GM18498 (cell line): ENCODE measurements around the gene PYY.

ENCODE experiments used
- ATAC-seq: cut with Tn5 transposase; IDR thresholded peaks from one replicate; pipeline ENCODE4 v1.9.1; 2021; ENCODE audit warnings: mild to moderate bottlenecking, moderate library complexity; ENCODE audit not compliant: unreplicated experiment

PYY gene

DNA sequence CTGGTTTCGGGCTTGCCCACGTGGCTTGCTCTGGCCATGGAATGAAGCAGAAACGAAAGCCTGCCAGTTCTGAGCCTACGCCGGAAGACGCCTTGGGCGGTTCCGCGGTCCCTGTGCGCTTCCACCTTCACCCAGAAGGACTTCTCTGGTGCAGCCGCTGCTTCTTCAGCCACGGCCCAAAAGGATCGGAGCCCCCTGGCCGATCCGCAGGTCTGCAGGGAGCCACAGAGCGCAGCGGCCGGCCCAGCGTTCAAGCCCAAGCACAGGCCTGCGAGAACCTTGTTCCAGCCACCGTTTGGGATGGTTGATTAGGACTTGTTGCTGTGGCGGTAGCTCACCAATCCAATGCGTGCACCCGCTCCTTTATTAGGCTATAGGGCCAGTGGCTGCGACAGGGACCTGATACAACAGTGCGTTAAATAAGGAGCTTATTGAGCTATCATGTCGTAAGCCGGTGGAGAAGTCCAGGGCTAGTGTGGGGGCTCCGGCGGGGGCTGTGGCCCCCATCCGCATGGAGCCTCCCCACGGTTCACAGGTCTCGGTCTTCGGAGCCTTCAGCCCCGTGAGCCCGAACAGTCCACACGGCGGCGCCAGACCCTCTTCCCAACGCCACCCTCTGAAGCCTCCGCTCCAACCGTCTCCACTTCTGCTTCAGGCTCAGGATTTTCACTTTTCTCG lies 36.3 kb downstream of the PYY start:
- peak; percentile 70 for ATAC-seq

DNA sequence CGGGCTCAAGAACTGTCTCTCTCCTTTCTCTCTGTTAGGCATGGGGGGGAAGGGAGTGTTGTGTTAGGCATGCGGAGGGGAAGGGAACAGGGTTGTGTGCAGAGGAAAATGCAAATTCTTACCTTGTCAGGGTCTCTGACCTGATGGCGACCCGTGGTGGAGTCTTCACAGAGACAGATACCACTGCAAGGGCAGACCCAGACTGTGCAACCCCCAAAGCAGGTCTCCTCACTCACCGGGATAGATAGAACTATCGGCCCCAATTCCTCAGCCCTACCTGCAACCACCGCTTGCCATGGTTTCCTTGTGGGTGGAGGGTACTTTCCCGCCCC lies 36.8 kb downstream of the PYY start:
- ATAC-seq: no peak

- ATAC-seq: no peak
Measured at GRCh38 chr17:43916385-43916784, 37.4 kb downstream of the PYY start.

GRCh38 chr17:43915559-43915958 lies 38.2 kb downstream of the PYY start:
- no peak for ATAC-seq

GRCh38 chr17:43914451-43914850 lies 39.3 kb downstream of the PYY start:
- no peak for ATAC-seq

DNA sequence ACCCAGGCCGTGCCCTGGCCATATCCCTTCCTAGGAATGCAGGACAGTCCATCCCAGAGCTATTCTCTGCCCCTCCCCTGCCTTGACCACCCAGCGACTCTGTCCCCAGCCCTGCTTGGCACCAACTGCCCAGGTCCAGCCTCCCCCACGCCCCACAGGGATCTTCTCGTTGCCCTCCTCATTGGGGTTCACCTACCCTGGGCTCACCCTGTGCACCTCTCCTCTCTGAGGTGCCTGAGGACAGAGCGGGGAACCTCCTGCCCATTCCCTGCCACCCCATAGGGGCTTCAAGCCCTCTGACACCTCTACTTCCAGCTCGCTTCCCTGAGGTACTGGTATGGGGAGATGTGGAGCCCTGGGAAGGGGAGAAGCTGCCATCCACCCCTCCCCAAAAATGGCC lies 40.2 kb downstream of the PYY start:
- no peak for ATAC-seq

DNA sequence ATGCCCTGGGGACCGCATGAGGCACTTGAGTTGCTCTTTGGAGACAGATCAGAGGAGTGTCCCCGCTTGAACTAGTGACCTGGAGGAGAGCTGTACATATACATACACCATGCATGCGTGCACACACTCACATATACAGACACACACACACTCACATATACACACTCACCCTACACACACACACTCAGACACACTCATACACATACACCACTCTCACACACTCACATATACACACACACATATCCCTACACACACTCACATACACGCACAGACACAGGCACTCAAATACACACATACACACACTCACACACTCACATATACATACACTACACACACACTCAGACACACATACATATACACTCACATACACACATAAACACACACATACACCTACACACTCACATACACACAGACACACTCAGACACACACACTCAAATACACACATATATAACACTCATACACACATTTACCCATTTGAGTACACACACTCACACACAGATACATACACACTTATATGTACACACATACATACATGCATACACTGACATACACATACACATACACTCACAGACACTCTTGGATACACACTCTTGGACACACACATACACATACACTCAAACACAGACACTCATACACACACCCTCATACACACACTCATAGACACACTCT lies 41.0 kb downstream of the PYY start:
- ATAC-seq: no peak

DNA sequence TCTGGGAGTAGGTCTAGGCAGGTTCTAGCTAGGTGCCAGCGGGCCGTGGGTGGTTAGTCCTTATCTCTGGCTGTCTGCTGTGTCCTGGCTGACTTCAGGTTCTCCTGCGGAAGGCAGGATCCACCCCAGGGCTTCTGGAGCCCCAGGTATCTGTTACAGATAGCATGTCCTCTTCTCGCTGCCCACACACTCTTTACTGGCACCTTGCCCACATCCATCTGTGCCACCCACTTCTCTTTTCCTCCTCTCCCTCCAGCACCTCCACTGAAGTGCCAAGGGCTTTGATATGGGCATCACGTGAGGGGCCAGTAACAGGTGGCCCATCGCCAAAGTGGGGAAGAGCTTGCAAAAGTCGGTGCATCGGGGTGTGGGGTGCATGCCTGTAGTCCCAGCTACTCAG lies 41.8 kb downstream of the PYY start:
- no peak for ATAC-seq

GRCh38 chr17:43909537-43910231 lies 44.1 kb downstream of the PYY start:
- no peak for ATAC-seq

DNA sequence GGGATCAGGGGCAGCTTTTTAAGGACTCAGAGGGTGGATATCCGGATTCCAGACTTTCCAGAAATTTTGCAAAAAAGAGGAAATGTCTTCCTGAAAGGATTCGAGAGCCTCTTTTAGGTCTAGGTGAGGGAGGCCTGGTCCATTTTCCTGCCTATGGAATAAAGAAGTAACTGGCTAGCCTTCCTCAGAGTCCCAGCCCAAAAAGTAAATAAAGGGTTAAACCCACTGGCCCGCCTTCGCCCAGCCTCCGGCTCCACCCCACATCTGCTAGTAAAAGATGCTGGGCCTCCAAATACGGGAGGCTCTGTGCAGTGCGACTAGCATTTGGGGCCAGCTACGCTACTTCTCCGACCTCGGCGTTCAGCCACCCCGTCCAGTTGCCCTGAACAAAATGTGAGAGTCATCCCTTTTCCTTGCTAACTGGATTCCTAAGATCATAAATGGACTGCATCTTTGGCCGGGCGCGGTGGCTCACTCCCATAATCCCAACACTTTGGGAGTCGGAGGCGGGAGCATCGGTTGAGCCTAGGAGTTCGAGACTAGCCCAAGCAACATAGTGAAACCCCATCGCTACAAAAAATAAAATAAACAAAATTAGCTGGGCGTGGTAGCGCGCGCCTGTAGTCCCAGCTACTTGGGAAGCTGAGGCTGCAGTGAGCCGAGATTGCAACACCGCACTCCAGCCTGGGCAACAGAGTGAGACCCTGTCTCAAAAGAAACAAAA lies 45.6 kb downstream of the PYY start:
- ATAC-seq: no peak

DNA sequence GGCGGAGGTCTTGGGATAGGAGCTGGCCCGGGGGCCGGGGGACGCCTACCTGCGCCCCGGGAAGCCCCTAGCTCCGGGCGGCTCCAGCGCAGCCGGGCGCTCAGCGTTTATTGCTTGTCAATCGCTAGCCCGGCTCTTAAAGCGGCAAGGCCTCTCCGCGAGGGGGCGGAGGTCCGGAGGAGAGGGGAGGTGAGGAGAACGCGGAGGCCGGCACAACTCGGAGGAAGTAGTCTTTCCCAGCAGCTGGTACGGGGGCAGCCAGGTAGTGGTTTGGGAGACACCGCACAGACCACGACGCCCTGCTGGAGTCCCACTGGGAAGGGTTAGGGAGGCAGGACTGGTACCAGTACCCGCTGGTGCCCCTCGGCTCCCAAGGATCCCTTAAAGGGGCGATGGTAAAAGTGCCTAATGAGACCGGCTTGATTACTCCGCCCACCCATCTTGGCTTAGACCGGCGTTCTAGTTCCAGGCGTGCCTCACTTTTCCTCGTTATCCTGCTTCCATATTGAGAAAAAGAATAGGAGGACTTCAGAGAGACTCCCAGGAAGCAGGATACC lies 46.2 kb downstream of the PYY start, which contains the start of gene MPP2:
MPP2 (minus strand) TSS at position 112 of the 557 bp plus-strand sequence. CDS start 3,076 bp downstream, outside the sequence.
- ATAC-seq: no peak

DNA sequence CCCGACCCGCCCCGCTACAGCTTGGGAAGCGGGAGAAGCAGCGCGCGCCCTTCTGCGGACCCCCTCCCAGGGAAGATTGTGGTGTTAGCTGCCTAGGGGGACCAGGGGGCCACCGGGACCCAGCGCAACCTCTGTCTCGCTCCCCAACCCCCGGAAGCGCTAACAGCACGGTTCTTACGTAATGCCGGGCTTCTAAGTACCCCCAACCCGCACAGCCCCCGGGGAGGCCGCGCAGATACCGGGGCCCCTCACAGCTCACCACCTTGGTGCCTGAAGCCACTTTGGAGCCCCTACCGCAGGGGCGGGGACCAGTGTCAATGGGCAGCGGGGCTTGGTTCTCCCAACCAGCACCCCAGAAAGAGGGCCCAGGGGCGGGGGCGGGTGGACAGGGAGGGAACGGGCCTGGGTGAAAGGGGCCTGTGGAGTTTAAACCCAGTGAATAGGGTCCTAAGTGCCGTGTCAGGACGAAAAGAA lies 46.8 kb downstream of the PYY start:
- ATAC-seq: no peak

DNA sequence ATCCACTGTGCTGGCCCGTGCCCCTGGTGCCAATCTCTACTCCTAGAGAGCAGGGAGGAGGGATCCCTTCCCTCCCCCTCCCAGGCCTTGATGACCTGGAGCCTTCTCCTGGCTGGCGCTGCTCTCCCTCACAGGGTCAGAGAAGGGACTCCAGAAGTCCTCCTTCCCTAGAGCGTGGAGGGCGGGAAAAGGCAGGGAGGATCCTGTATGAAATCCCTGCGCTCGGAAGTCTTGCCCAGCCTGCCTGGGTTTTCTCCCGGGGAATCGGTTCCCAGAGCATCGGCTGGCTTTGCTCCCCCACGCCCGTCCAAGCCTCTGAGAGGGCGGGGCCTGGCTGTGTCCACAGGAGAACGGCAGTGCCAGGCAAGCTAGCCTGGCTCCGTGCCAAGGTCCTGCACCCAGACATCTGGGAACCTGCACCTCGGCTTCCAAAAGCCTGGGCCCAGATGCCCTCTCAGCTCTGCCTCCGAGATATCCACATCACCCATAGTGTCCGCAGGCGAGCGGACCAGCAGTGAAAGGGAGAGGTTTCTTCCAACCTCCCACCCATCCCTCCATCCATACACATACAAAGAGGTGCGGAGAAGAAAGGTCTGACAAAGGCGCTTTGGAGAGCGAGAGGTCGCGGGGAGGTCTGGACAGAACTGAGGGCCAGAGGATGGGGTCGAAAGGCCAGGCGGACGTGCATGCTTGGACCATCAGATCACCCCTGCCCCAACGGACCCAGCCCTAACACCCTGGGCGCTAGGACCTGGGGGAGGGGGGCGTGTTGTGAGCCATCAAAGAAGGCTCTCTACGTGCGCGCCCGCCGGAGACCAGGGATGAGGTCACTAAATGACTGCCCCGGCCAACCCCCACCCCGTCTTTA lies 47.5 kb downstream of the PYY start:
- no peak for ATAC-seq

DNA sequence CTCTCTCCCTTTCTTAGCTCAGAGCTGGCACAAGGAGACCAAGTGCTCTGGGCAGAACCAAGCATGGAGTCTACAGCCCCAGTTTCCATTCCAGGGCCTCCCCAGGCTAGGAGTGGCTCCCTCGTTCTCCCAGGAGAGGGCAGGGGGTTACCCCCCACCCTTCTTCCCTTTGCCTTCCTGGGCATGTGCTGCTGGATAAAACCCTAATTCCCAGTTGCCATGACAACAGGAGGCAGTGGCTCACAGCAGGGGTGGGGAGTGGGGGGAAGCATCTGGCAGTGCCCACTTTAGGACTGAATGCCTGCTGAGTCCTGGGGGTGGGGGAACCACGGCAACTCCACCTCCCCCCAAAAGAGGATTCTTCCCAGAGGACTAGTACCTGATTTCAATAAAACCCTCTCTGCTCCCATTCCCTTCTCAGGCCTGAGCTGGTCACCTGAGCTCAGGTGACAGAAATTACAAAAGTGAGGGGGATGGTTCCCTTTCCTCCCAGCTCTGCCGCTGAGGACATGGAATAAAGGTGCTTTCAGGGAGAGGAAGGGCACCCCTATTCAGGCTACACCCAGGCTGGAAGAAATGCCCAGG lies 48.2 kb downstream of the PYY start:
- ATAC-seq: no peak
